T-cell (primary cell): ENCODE results near the gene PPM1N. TPM values are rescaled to one million over a fixed set of nuclear protein-coding genes. Genes with fewer than 3 reads are reported as not detected.

Source experiments
- total RNA-seq, 35 experiments: library from RNA in 6 of 35; stranded (reverse) in 6 of 35; fragments of 120-200 nt in 1 of 35; gene quantifications; one replicate each; pipeline versions ENCODE4 v1.2.1 to v1.2.4 and lab custom pipeline; 2013 to 2026

Gene PPM1N
- total RNA-seq, 5 donors from 2014 or later (not counting 1 experiment from before 2014, with no cell fraction given): 5.6 to 14.6 (median 10.0) TPM

Other genes starting within 250 kb of the PPM1N start
- 10 to 100 TPM; 28.0 to 34.8 (median 29.9) TPM for gene MARK4, start 247.2 kb upstream of the PPM1N start, total RNA-seq
- not detected for gene CKM, start 175.6 kb upstream of the PPM1N start, total RNA-seq
- gene KLC3, start 157.7 kb upstream of the PPM1N start, total RNA-seq: under 1 TPM in 1 of 5 donors, not detected in 4; 0.35 TPM
- 10 to 100 TPM; 14.5 to 23.2 (median 21.3) TPM for gene ERCC2, start 127.9 kb upstream of the PPM1N start, total RNA-seq
- 10 to 100 TPM in 4 of 5 donors, 1 to 10 TPM in 1; 7.9 to 15.7 (median 12.5) TPM for gene PPP1R13L, start 93.4 kb upstream of the PPM1N start, total RNA-seq
- gene POLR1G, start 91.8 kb upstream of the PPM1N start, total RNA-seq: 1 to 10 TPM in 3 of 5 donors, under 1 TPM in 2; 0.82 to 6.2 (median 5.0) TPM
- 10 to 100 TPM; 41.7 to 55.4 (median 51.6) TPM for gene ERCC1, start 74.5 kb upstream of the PPM1N start, total RNA-seq
- 1,000 to 10,000 TPM in 1 of 5 donors, 100 to 1,000 TPM in 1, 10 to 100 TPM in 1, 1 to 10 TPM in 2; 6.7 to 1,173 (median 10.4) TPM for gene FOSB, start 30.4 kb upstream of the PPM1N start, total RNA-seq
- 1 to 10 TPM; 1.7 to 2.5 (median 2.2) TPM for gene RTN2, start 1.4 kb upstream of the PPM1N start, total RNA-seq
- 100 to 1,000 TPM in 3 of 5 donors, 10 to 100 TPM in 2; 77.4 to 113 (median 101) TPM for gene VASP, start 9.0 kb downstream of the PPM1N start, total RNA-seq
- gene OPA3, start 86.4 kb downstream of the PPM1N start, total RNA-seq: 10 to 100 TPM in 2 of 5 donors, 1 to 10 TPM in 3; 7.9 to 11.4 (median 9.6) TPM
- gene GPR4, start 103.8 kb downstream of the PPM1N start, total RNA-seq: under 1 TPM in 1 of 5 donors, not detected in 4; 0.20 TPM
- gene EML2, start 141.0 kb downstream of the PPM1N start, total RNA-seq: 10 to 100 TPM; 63.7 to 90.5 (median 74.1) TPM
- 10 to 100 TPM in 1 of 5 donors, 1 to 10 TPM in 4; 6.9 to 10.8 (median 7.1) TPM for gene GIPR, start 169.8 kb downstream of the PPM1N start, total RNA-seq
- 100 to 1,000 TPM; 375 to 450 (median 395) TPM for gene SNRPD2, start 193.5 kb downstream of the PPM1N start, total RNA-seq
- 10 to 100 TPM in 3 of 5 donors, 1 to 10 TPM in 2; 5.4 to 13.7 (median 10.3) TPM for gene QPCTL, start 194.2 kb downstream of the PPM1N start, total RNA-seq
- 10 to 100 TPM; 27.9 to 48.3 (median 38.0) TPM for gene FBXO46, start 232.5 kb downstream of the PPM1N start, total RNA-seq
- not detected for gene MEIOSIN, start 235.0 kb downstream of the PPM1N start, total RNA-seq